Transverse colon (tissue), 4 donors: ENCODE measurements around the gene RAVER1. TPM values are rescaled to one million over a fixed set of nuclear protein-coding genes. Genes with fewer than 3 reads are reported as not detected.

ENCODE experiments used
- DNase-seq: peaks from one replicate; pipeline ENCODE4 v3.0.0-alpha.2; 2019
- H3K27ac ChIP-seq, 4 donors: fragments of 200-600 bp; sonication (generic); 2 replicates each; pipeline ENCODE4 v1.5.1; 2016 to 2018; ENCODE audit warnings: inconsistent platforms in 4 of 4
- H3K27me3 ChIP-seq: fragments of 200-600 bp; sonication (generic); 2 replicates; pipeline ENCODE4 v1.5.1; 2017; ENCODE audit warnings: inconsistent platforms
- H3K36me3 ChIP-seq, 4 donors: fragments of 200-600 bp; sonication (generic); 2 replicates each; pipeline ENCODE4 v1.5.1; 2017 to 2019; ENCODE audit warnings: inconsistent platforms in 4 of 4
- H3K4me1 ChIP-seq, 4 donors: fragments of 200-600 bp; sonication (generic); 2 replicates each; pipeline ENCODE4 v1.5.1; 2017 to 2020; ENCODE audit warnings: inconsistent platforms in 4 of 4
- H3K4me3 ChIP-seq, 4 donors: fragments of 200-600 bp; sonication (generic); 1 replicate in 1 of 4; 2 replicates in 3 of 4; pipeline versions ENCODE4 v1.5.1 to v1.6.1; 2017 to 2019; ENCODE audit warnings: inconsistent platforms in 4 of 4
- H3K9me3 ChIP-seq, 2 donors: fragments of 200-600 bp; sonication (generic); 2 replicates each; pipeline ENCODE4 v1.5.1; 2017 to 2019; ENCODE audit warnings: inconsistent platforms in 2 of 2
- CTCF ChIP-seq, 5 experiments: fragments of 200-600 bp in 3 of 5; fragments of 450-650 bp in 2 of 5; sonication (generic) in 3 of 5; IDR thresholded peaks; 1 replicate in 2 of 5; 2 replicates in 3 of 5; pipeline ENCODE4 v1.5.1; 2016 to 2017; ENCODE audit warnings: antibody characterized with exemption in 5 of 5, inconsistent platforms in 3 of 5, mild to moderate bottlenecking in 2 of 5, moderate library complexity in 1 of 5
- EP300 ChIP-seq: sonication (generic); formaldehyde crosslinking; IDR thresholded peaks from one replicate; pipeline ENCODE4 v1.6.1; 2017; ENCODE audit warnings: antibody characterized with exemption, low read depth
- POLR2A ChIP-seq: fragments of 450-650 bp; IDR thresholded peaks from one replicate; pipeline ENCODE4 v1.6.1; 2016; ENCODE audit warnings: antibody characterized with exemption, mild to moderate bottlenecking, moderate library complexity
- POLR2AphosphoS5 ChIP-seq, 3 donors: sonication (generic); formaldehyde crosslinking; IDR thresholded peaks; one replicate each; pipeline ENCODE4 v1.6.1; 2016; ENCODE audit warnings: antibody characterized with exemption in 3 of 3
- WGBS, 2 donors: methylation state at CpG; one replicate each; pipeline ENCODE4 v1.1.5; 2018; ENCODE audit warnings: low coverage in 1 of 2; 5-methylcytosine and 5-hydroxymethylcytosine counted together
- in situ Hi-C, 4 donors: fragments of 200-750 bp; cut with MboI; loops; one replicate each; pipeline versions ENCODE4 v1.15.0 to v1.15.1; 2017; ENCODE audit warnings: low sequenced_read_pairs in 3 of 4, low pct_ligation_motif_present in 1 of 4, low pct_unique_long_range_greater_than_20kb in 1 of 4
- intact Hi-C: fragments of 100-400 bp; cut with DNase I; formaldehyde crosslinking; loops from one replicate; pipeline ENCODE4 v1.15.1; 2023; ENCODE audit warnings: low total_unique reads
- total RNA-seq, 4 donors: library from RNA; depleted of rRNA; stranded (reverse); fragments of >200 nt; gene quantifications; one replicate each; pipeline ENCODE4 v1.1.0, GENCODE V29; 2016

The RAVER1 gene
- total RNA-seq, 4 donors from 2014 or later: 35.0 to 39.6 (median 38.6) TPM

GRCh38 chr19:10329555-10329954 is 3.8 kb downstream of the RAVER1 start:
- no peak for DNase-seq
- Histone ChIP-seq H3K4me3 (no peak overlapping the region), H3K9me3 (no peaks in the 10 kb centered on the region), H3K27me3 (no peaks in the 10 kb centered on the region), H3K36me3 (peaks cover 0 to 40% (median 25%) of the 10 kb centered on the region in 4 donors), H3K4me1 (peaks cover 0 to 24% (median 16%) of the 10 kb centered on the region in 4 donors), H3K27ac (no peak overlapping the region)
- in situ Hi-C loops: no loop called here
- WGBS, 2 donors: 96% methylated on average over 11 of the region's 13 CpGs; no CpG with 5 or more reads in 1 of the 2 donors
- TF ChIP-seq CTCF (IDR thresholded peaks at IDR 0.05): no peak
- no peak for TF ChIP-seq POLR2A
- no peak for TF ChIP-seq POLR2AphosphoS5 (IDR thresholded peaks at IDR 0.05)
- no peak for TF ChIP-seq EP300
- intact Hi-C loops: no loop called here

- intact Hi-C loops (no loop called here), in situ Hi-C loops (no loop called here)
- Histone ChIP-seq H3K36me3 (peaks cover 0 to 40% (median 25%) of the 10 kb centered on the region in 4 donors), H3K27ac (no peak overlapping the region), H3K4me1 (peaks cover 0 to 17% (median 16%) of the 10 kb centered on the region in 4 donors), H3K9me3 (no peaks in the 10 kb centered on the region), H3K4me3 (no peak overlapping the region), H3K27me3 (no peaks in the 10 kb centered on the region)
- TF ChIP-seq CTCF (IDR thresholded peaks at IDR 0.05): no peak
- TF ChIP-seq POLR2AphosphoS5 (IDR thresholded peaks at IDR 0.05): no peak
- TF ChIP-seq POLR2A: no peak
- TF ChIP-seq EP300: no peak
- WGBS, 2 donors: 94% methylated on average over 26 of the region's 41 CpGs; no CpG with 5 or more reads in 1 of the 2 donors
- DNase-seq: no peak
Measured at GRCh38 chr19:10328558-10329429, 4.5 kb downstream of the RAVER1 start.

- peaks cover 0 to 18% (median 14%) of the 10 kb centered on the region in 4 donors for H3K4me1 ChIP-seq
- no peak overlapping the region for H3K4me3 ChIP-seq
- 89 to 92% methylated on average over 2 to 7 of the region's 7 CpGs for WGBS, 2 donors
- H3K27me3 ChIP-seq: no peaks in the 10 kb centered on the region
- no peak for DNase-seq
- intact Hi-C loops: no loop called here
- TF ChIP-seq CTCF (IDR thresholded peaks at IDR 0.05): no peak
- no peak for TF ChIP-seq POLR2A
- no peak for TF ChIP-seq EP300
- no peak for TF ChIP-seq POLR2AphosphoS5 (IDR thresholded peaks at IDR 0.05)
- no peak overlapping the region for H3K27ac ChIP-seq
- H3K9me3 ChIP-seq: no peaks in the 10 kb centered on the region
- peaks cover 0 to 40% (median 25%) of the 10 kb centered on the region in 4 donors for H3K36me3 ChIP-seq
- in situ Hi-C loops: no loop called here
Measured at GRCh38 chr19:10327793-10328192, 5.5 kb downstream of the RAVER1 start.

GRCh38 chr19:10325732-10326131 is 7.6 kb downstream of the RAVER1 start:
- WGBS, 2 donors: 88 to 93% methylated on average over 3 to 8 of the region's 8 CpGs
- Histone ChIP-seq H3K27me3 (no peaks in the 10 kb centered on the region), H3K4me1 (peaks cover 9 to 18% (median 16%) of the 10 kb centered on the region in 4 donors), H3K27ac (no peak overlapping the region), H3K4me3 (no peak overlapping the region), H3K36me3 (peaks cover 0 to 45% (median 25%) of the 10 kb centered on the region in 4 donors), H3K9me3 (no peaks in the 10 kb centered on the region)
- no peak for TF ChIP-seq EP300
- no peak for TF ChIP-seq CTCF (IDR thresholded peaks at IDR 0.05)
- TF ChIP-seq POLR2AphosphoS5 (IDR thresholded peaks at IDR 0.05): no peak
- TF ChIP-seq POLR2A: no peak
- intact Hi-C loops (no loop called here), in situ Hi-C loops (no loop called here)
- DNase-seq: no peak
